ENCODE results near the gene RELN.

DNA sequence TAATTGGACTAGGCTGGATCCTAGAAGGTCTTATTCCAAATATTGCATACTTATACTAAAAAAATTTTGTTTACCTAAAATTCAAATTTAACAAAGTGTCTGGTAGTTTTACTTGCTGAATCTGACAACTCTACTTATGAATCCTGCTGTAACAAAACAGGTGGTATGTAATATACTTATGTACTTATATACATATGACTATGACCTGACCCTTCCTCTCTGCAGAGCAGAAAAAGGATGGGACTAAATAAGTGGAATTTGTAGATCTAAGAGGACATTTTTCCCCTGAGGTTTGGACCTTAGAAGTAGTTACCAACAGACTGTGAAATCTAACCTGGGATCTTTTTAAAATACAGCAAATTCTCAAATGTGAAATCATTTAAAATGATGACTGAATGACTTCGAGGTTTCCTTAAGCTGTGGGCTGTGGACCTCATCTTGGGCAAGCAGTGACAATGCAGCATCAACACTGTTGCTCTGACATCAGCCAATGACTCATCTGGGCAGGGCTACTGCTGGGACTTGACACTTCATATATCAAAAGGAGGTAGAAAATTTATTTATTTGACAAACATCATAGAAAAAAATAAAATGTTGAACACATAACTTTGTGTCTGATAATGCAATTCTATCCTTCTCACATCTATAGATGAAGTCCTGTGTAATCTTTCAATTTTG, 73.6 kb downstream of the RELN start:
- TF ChIP-seq, protein P1, sequence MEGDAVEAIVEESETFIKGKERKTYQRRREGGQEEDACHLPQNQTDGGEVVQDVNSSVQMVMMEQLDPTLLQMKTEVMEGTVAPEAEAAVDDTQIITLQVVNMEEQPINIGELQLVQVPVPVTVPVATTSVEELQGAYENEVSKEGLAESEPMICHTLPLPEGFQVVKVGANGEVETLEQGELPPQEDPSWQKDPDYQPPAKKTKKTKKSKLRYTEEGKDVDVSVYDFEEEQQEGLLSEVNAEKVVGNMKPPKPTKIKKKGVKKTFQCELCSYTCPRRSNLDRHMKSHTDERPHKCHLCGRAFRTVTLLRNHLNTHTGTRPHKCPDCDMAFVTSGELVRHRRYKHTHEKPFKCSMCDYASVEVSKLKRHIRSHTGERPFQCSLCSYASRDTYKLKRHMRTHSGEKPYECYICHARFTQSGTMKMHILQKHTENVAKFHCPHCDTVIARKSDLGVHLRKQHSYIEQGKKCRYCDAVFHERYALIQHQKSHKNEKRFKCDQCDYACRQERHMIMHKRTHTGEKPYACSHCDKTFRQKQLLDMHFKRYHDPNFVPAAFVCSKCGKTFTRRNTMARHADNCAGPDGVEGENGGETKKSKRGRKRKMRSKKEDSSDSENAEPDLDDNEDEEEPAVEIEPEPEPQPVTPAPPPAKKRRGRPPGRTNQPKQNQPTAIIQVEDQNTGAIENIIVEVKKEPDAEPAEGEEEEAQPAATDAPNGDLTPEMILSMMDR (IDR thresholded peaks at IDR 0.05): no peak
- no peak for TF ChIP-seq POLR2A (IDR thresholded peaks at IDR 0.05)
